IMR-90 (cell line): ENCODE results near the gene FOCAD. TPM values are rescaled to one million over a fixed set of nuclear protein-coding genes. Genes with fewer than 3 reads are reported as not detected.

Source experiments
- ATAC-seq: fragments of 200-7000 bp; cut with Tn5 transposase; 2 replicates; pipeline ENCODE4 v1.9.1; 2020; ENCODE audit warnings: low read depth, mild to moderate bottlenecking, moderate library complexity
- BruUV-seq: library from RNA; stranded (reverse); fragments of 400-500 nt; replicated peaks from 2 replicates; lab custom pipeline; 2021; lab: Mats Ljungman, UMichigan
- CTCF ChIA-PET: fragments of 300-600 bp; formaldehyde crosslinking; extraction: SDS; loops from one replicate; lab custom pipeline; 2021; ENCODE audit warnings: antibody characterized with exemption; lab: Yijun Ruan, JAX
- POLR2A ChIA-PET: fragments of 300-600 bp; sonication (Branson Sonifier 250); formaldehyde crosslinking; loops from one replicate; lab custom pipeline; 2022; ENCODE audit warnings: antibody characterized with exemption; ENCODE audit not compliant: unreplicated experiment; lab: Charles Lee
- DNase-seq: peaks from one replicate; pipeline ENCODE4 v3.0.0; 2013
- H2AFZ ChIP-seq: replicated peaks from 2 replicates; pipeline ENCODE3; 2013; ENCODE audit warnings: low read length, mild to moderate bottlenecking; ENCODE audit not compliant: poor library complexity
- H2AK5ac ChIP-seq: 2 replicates; pipeline ENCODE4 v1.6.1; 2013; ENCODE audit warnings: low read depth, low read length, inconsistent platforms
- H2AK9ac ChIP-seq: replicated peaks from 2 replicates; pipeline ENCODE3; 2013; ENCODE audit warnings: mild to moderate bottlenecking, low read depth, low read length, moderate library complexity; ENCODE audit not compliant: poor library complexity
- H2BK120ac ChIP-seq: 2 replicates; pipeline ENCODE4 v1.6.1; 2013; ENCODE audit warnings: low read depth, low read length, inconsistent platforms
- H2BK15ac ChIP-seq: 3 replicates; pipeline ENCODE4 v1.6.1; 2013; ENCODE audit warnings: low read depth, low read length, inconsistent platforms
- H2BK20ac ChIP-seq: 2 replicates; pipeline ENCODE4 v1.6.1; 2013; ENCODE audit warnings: low read depth, mild to moderate bottlenecking, inconsistent platforms, low read length, moderate library complexity
- H2BK5ac ChIP-seq: 2 replicates; pipeline ENCODE4 v1.6.1; 2013; ENCODE audit warnings: mild to moderate bottlenecking, low read depth, low read length, inconsistent platforms; ENCODE audit not compliant: poor library complexity, severe bottlenecking
- H3K14ac ChIP-seq: replicated peaks from 2 replicates; pipeline ENCODE4 v1.6.1; 2013; ENCODE audit warnings: low read depth, low read length, inconsistent platforms
- H3K18ac ChIP-seq: 2 replicates; pipeline ENCODE4 v1.6.1; 2013; ENCODE audit warnings: low read depth, low read length, control low read depth
- H3K23ac ChIP-seq: 2 replicates; pipeline ENCODE4 v1.6.1; 2013; ENCODE audit warnings: low read depth, low read length, inconsistent platforms
- H3K27ac ChIP-seq: 2 replicates; pipeline ENCODE4 v1.5.1; 2013; ENCODE audit warnings: mild to moderate bottlenecking, control low read depth, low read length; ENCODE audit not compliant: insufficient read depth
- H3K27me3 ChIP-seq: 2 replicates; pipeline ENCODE4 v1.6.1; 2013; ENCODE audit warnings: low read length; ENCODE audit not compliant: control insufficient read depth, insufficient read depth
- H3K36me3 ChIP-seq: 2 replicates; pipeline ENCODE4 v1.6.1; 2013; ENCODE audit warnings: low read length, mixed read lengths; ENCODE audit not compliant: control insufficient read depth, insufficient read depth
- H3K4ac ChIP-seq: 2 replicates; pipeline ENCODE4 v1.6.1; 2013; ENCODE audit warnings: low read depth, low read length, inconsistent platforms
- H3K4me1 ChIP-seq: 2 replicates; pipeline ENCODE4 v1.6.1; 2013; ENCODE audit warnings: low read length, mixed read lengths; ENCODE audit not compliant: control insufficient read depth, insufficient read depth
- H3K4me2 ChIP-seq: 2 replicates; pipeline ENCODE4 v1.6.1; 2013; ENCODE audit warnings: low read depth, mild to moderate bottlenecking, control low read depth, low read length, moderate library complexity
- H3K4me3 ChIP-seq: 2 replicates; pipeline ENCODE4 v1.5.1; 2013; ENCODE audit warnings: low read depth, mild to moderate bottlenecking, control low read depth, low read length, moderate library complexity; ENCODE audit not compliant: insufficient read depth
- H3K56ac ChIP-seq: 2 replicates; pipeline ENCODE4 v1.6.1; 2013; ENCODE audit warnings: low read length, inconsistent platforms; ENCODE audit not compliant: insufficient read depth; ENCODE audit errors: extremely low read depth
- H3K79me1 ChIP-seq, 2 experiments: 2 replicates each; pipeline ENCODE4 v1.6.1; 2013; ENCODE audit warnings: low read length in 2 of 2, inconsistent platforms in 1 of 2, low read depth in 1 of 2
- H3K9ac ChIP-seq: 2 replicates; pipeline ENCODE4 v1.6.1; 2013; ENCODE audit warnings: low read depth, low read length, control low read depth
- H3K9me1 ChIP-seq: 2 replicates; pipeline ENCODE4 v1.6.1; 2013; ENCODE audit warnings: low read length, inconsistent platforms; ENCODE audit not compliant: insufficient read depth
- H3K9me3 ChIP-seq: 2 replicates; pipeline ENCODE4 v1.6.1; 2013; ENCODE audit warnings: low read length; ENCODE audit not compliant: control insufficient read depth, insufficient read depth
- H4K20me1 ChIP-seq: 2 replicates; pipeline ENCODE4 v1.6.1; 2013; ENCODE audit warnings: low read length, inconsistent platforms; ENCODE audit not compliant: insufficient read depth
- H4K5ac ChIP-seq: 2 replicates; pipeline ENCODE4 v1.6.1; 2013; ENCODE audit warnings: mild to moderate bottlenecking, low read depth, low read length, control low read depth
- H4K8ac ChIP-seq, 2 experiments: 2 replicates each; pipeline ENCODE4 v1.6.1; 2013; ENCODE audit warnings: low read depth in 2 of 2, low read length in 2 of 2, control low read depth in 1 of 2, inconsistent platforms in 1 of 2
- H4K91ac ChIP-seq: 2 replicates; pipeline ENCODE4 v1.6.1; 2013; ENCODE audit warnings: low read depth, low read length, inconsistent platforms; ENCODE audit not compliant: insufficient read depth
- CHD1 ChIP-seq: IDR thresholded peaks from 2 replicates; pipeline ENCODE4 v1.6.1; 2012; ENCODE audit warnings: low read depth, low read length, improper control_type of control experiment
- FOS ChIP-seq: fragments of 150-350 bp; IDR thresholded peaks from 2 replicates; pipeline ENCODE4 v1.6.1; 2016; ENCODE audit warnings: low read depth, low read length
- MAFK ChIP-seq: IDR thresholded peaks from 2 replicates; pipeline ENCODE4 v1.6.1; 2012; ENCODE audit warnings: low read depth, low read length, improper control_type of control experiment
- RAD21 ChIP-seq: IDR thresholded peaks from 2 replicates; pipeline ENCODE4 v1.6.1; 2012; ENCODE audit warnings: low read length, improper control_type of control experiment
- WGBS, 2 experiments: methylation state at CpG; one replicate each; pipeline versions ENCODE4 v1.1.5 to v1.1.7; 2013; ENCODE audit warnings: missing lambda C conversion rate in 2 of 2; ENCODE audit not compliant: insufficient read length in 1 of 2; ENCODE audit errors: extremely low coverage in 2 of 2; 5-methylcytosine and 5-hydroxymethylcytosine counted together
- dilution Hi-C: fragments of 300-500 bp; cut with HindIII; formaldehyde crosslinking; loops from one replicate; pipeline ENCODE4 v1.14.3; 2018; ENCODE audit warnings: low sequenced_read_pairs; ENCODE audit not compliant: unreplicated experiment
- in situ Hi-C: fragments of 300-500 bp; cut with MboI; formaldehyde crosslinking; loops from 3 replicates; pipeline ENCODE4 v1.14.3; 2019; ENCODE audit warnings: low sequenced_read_pairs, inconsistent platforms, mixed read lengths
- intact Hi-C: fragments of 100-400 bp; cut with micrococcal nuclease; formaldehyde crosslinking; loops from 2 replicates; pipeline ENCODE4 v1.10.0; 2022
- polyA plus RNA-seq, 3 experiments: library from polyadenylated mRNA; depleted of rRNA; stranded (reverse); fragments of >200 nt; gene quantifications; 2 replicates each; pipeline ENCODE4 v1.2.3, GENCODE V29; 2012; ENCODE audit warnings: low replicate concordance in 1 of 3
- total RNA-seq: library from RNA; depleted of rRNA; stranded (reverse); fragments of >200 nt; gene quantifications from 2 replicates; pipeline ENCODE4 v1.2.3, GENCODE V29; 2012
- TF ChIP-seq, protein P1 (sequence below): conservative IDR thresholded peaks from 2 replicates; pipeline ENCODE4 v1.5.1; 2012; ENCODE audit warnings: mild to moderate bottlenecking, low read depth, low read length, improper control_type of control experiment
- TF ChIP-seq, protein P2 (sequence below): fragments of 150-350 bp; IDR thresholded peaks from 2 replicates; pipeline ENCODE4 v1.6.1; 2016; ENCODE audit warnings: low read depth, mild to moderate bottlenecking, low read length, moderate library complexity, borderline replicate concordance

FOCAD gene
- total and polyA plus RNA-seq, 2 of the 4 experiments (the other 2 are of a cell fraction): 28.8 to 91.2 TPM

DNA sequence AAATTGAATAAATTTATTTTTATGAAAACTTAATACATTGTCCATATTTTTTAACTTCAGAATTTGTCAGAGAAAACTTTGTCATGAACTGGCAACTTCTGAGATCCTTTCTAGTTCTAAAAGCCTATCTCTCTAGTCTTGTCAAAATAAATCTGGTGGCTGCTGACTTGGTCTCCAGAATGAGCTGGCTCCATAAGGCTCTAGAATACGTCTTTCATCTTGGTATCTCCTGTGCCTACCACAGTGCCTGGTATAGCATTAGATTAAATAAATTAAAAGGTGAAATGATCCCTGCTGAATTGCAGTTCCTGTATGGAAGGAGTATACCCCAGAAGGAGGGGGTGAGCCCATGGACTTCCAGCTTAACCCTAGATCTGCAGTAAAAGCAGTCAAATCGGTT, 2.6 kb upstream of the FOCAD start:
- Histone ChIP-seq H2AK9ac (no peak overlapping the region), H2BK120ac (no peak overlapping the region), H4K91ac (no peak overlapping the region), H3K18ac (no peak overlapping the region), H3K4ac (no peak overlapping the region), H3K56ac (no peak overlapping the region), H4K20me1 (peaks cover 6% of the 10 kb centered on the region; the same call in 1 of the 2 replicates), H3K4me3 (no peak overlapping the region), H3K9me1 (no peaks in the 10 kb centered on the region; the same call in 1 of the 2 replicates), H3K9ac (no peak overlapping the region), H3K4me2 (no peak overlapping the region), H2AK5ac (no peak overlapping the region), H3K9me3 (no peaks in the 10 kb centered on the region), H3K79me1 (peaks cover 0 to 3% of the 10 kb centered on the region in 2 experiments; a peak in 1 of 4 replicates), H2AFZ (no peak overlapping the region), H4K5ac (no peak overlapping the region), H2BK5ac (no peak overlapping the region), H3K23ac (no peak overlapping the region), H3K36me3 (no peaks in the 10 kb centered on the region), H2BK15ac (no peak overlapping the region), H3K14ac (no peak overlapping the region), H2BK20ac (no peak overlapping the region), H3K4me1 (0 out of 2 replicates have a peak, but pooled peaks cover 3% of the 10 kb centered on the region), H4K8ac (no peak overlapping the region), H3K27me3 (no peaks in the 10 kb centered on the region), H3K27ac (no peak overlapping the region)
- dilution Hi-C loops: no loop called here
- no peak for ATAC-seq
- no TSS peak for BruUV-seq
- no peak for DNase-seq
- in situ Hi-C loops: no loop called here
- intact Hi-C loops: loop anchor here (5.0 kb wide), 2 partner anchors 324 to 431 kb away; no protein-coding TSS in a partner anchor
- POLR2A ChIA-PET: no interaction called here
- 100% methylated on average over 1 of the region's 2 CpGs; no CpG with 5 or more reads in 1 of the 2 experiments for WGBS, 2 experiments
- TF ChIP-seq FOS: no peak
- TF ChIP-seq, protein P1, sequence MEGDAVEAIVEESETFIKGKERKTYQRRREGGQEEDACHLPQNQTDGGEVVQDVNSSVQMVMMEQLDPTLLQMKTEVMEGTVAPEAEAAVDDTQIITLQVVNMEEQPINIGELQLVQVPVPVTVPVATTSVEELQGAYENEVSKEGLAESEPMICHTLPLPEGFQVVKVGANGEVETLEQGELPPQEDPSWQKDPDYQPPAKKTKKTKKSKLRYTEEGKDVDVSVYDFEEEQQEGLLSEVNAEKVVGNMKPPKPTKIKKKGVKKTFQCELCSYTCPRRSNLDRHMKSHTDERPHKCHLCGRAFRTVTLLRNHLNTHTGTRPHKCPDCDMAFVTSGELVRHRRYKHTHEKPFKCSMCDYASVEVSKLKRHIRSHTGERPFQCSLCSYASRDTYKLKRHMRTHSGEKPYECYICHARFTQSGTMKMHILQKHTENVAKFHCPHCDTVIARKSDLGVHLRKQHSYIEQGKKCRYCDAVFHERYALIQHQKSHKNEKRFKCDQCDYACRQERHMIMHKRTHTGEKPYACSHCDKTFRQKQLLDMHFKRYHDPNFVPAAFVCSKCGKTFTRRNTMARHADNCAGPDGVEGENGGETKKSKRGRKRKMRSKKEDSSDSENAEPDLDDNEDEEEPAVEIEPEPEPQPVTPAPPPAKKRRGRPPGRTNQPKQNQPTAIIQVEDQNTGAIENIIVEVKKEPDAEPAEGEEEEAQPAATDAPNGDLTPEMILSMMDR: no peak
- TF ChIP-seq MAFK: no peak
- TF ChIP-seq CHD1: no peak
- no peak for TF ChIP-seq RAD21
- TF ChIP-seq, protein P2, sequence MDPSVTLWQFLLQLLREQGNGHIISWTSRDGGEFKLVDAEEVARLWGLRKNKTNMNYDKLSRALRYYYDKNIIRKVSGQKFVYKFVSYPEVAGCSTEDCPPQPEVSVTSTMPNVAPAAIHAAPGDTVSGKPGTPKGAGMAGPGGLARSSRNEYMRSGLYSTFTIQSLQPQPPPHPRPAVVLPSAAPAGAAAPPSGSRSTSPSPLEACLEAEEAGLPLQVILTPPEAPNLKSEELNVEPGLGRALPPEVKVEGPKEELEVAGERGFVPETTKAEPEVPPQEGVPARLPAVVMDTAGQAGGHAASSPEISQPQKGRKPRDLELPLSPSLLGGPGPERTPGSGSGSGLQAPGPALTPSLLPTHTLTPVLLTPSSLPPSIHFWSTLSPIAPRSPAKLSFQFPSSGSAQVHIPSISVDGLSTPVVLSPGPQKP: no peak
- CTCF ChIA-PET: no interaction called here
